ENCODE results near the gene S100A2. TPM values are rescaled to one million over a fixed set of nuclear protein-coding genes. Genes with fewer than 3 reads are reported as not detected.

S100A2 gene
- total and polyA plus RNA-seq, 2 of the 8 experiments (the other 6 are each of a cell fraction or from before 2014, with no cell fraction given), result 0.86 TPM; not detected in 1

DNA sequence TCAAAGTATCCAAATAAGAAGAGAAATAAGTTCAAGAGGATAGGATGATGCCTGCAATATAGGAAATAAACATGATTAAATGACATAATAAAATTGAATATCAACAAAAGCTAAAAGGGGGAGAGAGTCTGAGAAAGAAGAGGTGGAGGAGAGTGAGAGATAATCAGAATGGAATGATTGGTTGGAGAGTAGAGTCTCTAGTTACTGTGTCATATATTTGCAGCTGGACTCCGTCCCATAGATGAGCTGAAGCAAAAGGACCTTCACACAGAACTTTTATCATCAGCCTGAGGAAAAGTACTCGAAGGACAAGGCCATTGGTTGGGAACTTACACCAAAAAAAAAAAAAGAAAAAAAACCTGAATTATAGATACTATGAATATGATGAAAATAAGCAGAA is 22.8 kb upstream of the S100A2 start:
- no peaks in the 10 kb centered on the region for H3K23me2 ChIP-seq (ENCODE audit: low read depth, low read length)
- H3K4me2 ChIP-seq (ENCODE audit: insufficient read depth in 1 of 2, low read depth in 2 of 2, low read length in 2 of 2), result no peak overlapping the region
- H2BK5ac ChIP-seq (ENCODE audit: low read depth, low read length), result no peak overlapping the region
- H3K9ac ChIP-seq (replicated peaks in 1 of 4; ENCODE audit: extremely low read depth in 1 of 4, low read depth in 3 of 4, low read length in 3 of 4), result no peak overlapping the region
- H3K14ac ChIP-seq (ENCODE audit: insufficient read length), result no peak overlapping the region
- no peak overlapping the region for H2AK5ac ChIP-seq (ENCODE audit: low read depth, low read length)
- H4K8ac ChIP-seq (ENCODE audit: extremely low read depth, insufficient read depth, low read length), result no peak overlapping the region
- no peaks in the 10 kb centered on the region for H3K27me3 ChIP-seq (replicated peaks in 1 of 4; ENCODE audit: control insufficient read depth in 3 of 4, extremely low read depth in 1 of 4, insufficient read depth in 3 of 4, low read length in 3 of 4)
- H3K4me3 ChIP-seq (ENCODE audit: extremely low read depth in 1 of 4, insufficient read depth in 2 of 4, low read depth in 3 of 4, low read length in 4 of 4), result no peak overlapping the region
- H3K56ac ChIP-seq (replicated peaks; ENCODE audit: insufficient read length, low read depth, low read length), result no peak overlapping the region
- ChIA-PET POLR2A (ENCODE audit: partially characterized antibody) (interaction anchor here (0.7 to 1.3 kb wide), 3 partner anchors 9 to 47 kb away, joined by 3 to 4 read pairs (median 3); no protein-coding TSS in a partner anchor), CTCF (ENCODE audit: partially characterized antibody) (no interaction called here)
- no peak overlapping the region for H3K27ac ChIP-seq (ENCODE audit: low read depth, low read length)
- 97% methylated on average over 2 of the region's 2 CpGs; no CpG with 5 or more reads in 1 of the 2 experiments for WGBS, 2 experiments (ENCODE audit: extremely low coverage in 1 of 2, insufficient coverage in 1 of 2, insufficient read length in 1 of 2, insufficient replicate concordance in 2 of 2, low coverage in 1 of 2, low lambda C conversion rate in 2 of 2, missing lambda C conversion rate in 1 of 2)
- H3K4ac ChIP-seq (replicated peaks; ENCODE audit: insufficient read length, low read depth, low read length), result no peak overlapping the region
- H2BK120ac ChIP-seq (replicated peaks; ENCODE audit: low read depth, low read length), result no peak overlapping the region
- H2BK20ac ChIP-seq (ENCODE audit: low read length), result no peak overlapping the region
- no peaks in the 10 kb centered on the region for H3K9me3 ChIP-seq (ENCODE audit: insufficient read depth in 2 of 2, low read depth in 1 of 2, low read length in 1 of 2)
- H2BK12ac ChIP-seq (ENCODE audit: low read depth, low read length), result no peak overlapping the region
- H3K79me1 ChIP-seq (ENCODE audit: low read depth, low read length), result no peaks in the 10 kb centered on the region
- H3K79me2 ChIP-seq (ENCODE audit: control insufficient read depth in 1 of 2, insufficient read depth in 2 of 2, low read length in 2 of 2), result no peaks in the 10 kb centered on the region
- TF ChIP-seq SAP30 (IDR thresholded peaks at IDR 0.05; ENCODE audit: insufficient read depth, insufficient replicate concordance, low read length) (no peak), SP2 (IDR thresholded peaks at IDR 0.05; ENCODE audit: low read length) (no peak), CBX8 (IDR thresholded peaks at IDR 0.05; ENCODE audit: borderline replicate concordance, low read depth, low read length) (no peak), FOSL1 (IDR thresholded peaks at IDR 0.05; ENCODE audit: insufficient read depth, low read depth, low read length) (no peak), RFX5 (IDR thresholded peaks at IDR 0.05; ENCODE audit: borderline replicate concordance, low read depth, low read length) (no peak), POLR2A (IDR thresholded peaks at IDR 0.05; ENCODE audit: control extremely low read depth in 1 of 2, low read depth in 2 of 2, low read length in 2 of 2) (no peak), GTF2F1 (IDR thresholded peaks at IDR 0.05; ENCODE audit: borderline replicate concordance, low read depth, low read length) (no peak), RBBP5 (IDR thresholded peaks at IDR 0.05; ENCODE audit: borderline replicate concordance, low read depth, low read length) (no peak)
- TF ChIP-seq, protein P1, sequence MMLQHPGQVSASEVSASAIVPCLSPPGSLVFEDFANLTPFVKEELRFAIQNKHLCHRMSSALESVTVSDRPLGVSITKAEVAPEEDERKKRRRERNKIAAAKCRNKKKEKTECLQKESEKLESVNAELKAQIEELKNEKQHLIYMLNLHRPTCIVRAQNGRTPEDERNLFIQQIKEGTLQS (IDR thresholded peaks at IDR 0.05; ENCODE audit: insufficient read depth, low read depth, low read length), result no peak
- TF ChIP-seq, protein P2, sequence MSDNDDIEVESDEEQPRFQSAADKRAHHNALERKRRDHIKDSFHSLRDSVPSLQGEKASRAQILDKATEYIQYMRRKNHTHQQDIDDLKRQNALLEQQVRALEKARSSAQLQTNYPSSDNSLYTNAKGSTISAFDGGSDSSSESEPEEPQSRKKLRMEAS (IDR thresholded peaks at IDR 0.05), result no peak
- no peaks in the 10 kb centered on the region for H3K4me1 ChIP-seq (replicated peaks in 1 of 4; ENCODE audit: control insufficient read depth in 3 of 4, insufficient read depth in 4 of 4, low read length in 3 of 4)
- H4K5ac ChIP-seq (ENCODE audit: insufficient read length, low read depth, low read length), result no peak overlapping the region
- no peaks in the 10 kb centered on the region for H3K36me3 ChIP-seq (ENCODE audit: control insufficient read depth in 2 of 4, insufficient read depth in 4 of 4, low read length in 3 of 4)
- no peak for DNase-seq (ENCODE audit: low read depth in 1 of 2, low spot score in 2 of 2)
- H4K20me1 ChIP-seq (replicated peaks in 1 of 2; ENCODE audit: control insufficient read depth in 1 of 2, insufficient read depth in 2 of 2, low read length in 2 of 2), result no peaks in the 10 kb centered on the region
- no peak overlapping the region for H3K23ac ChIP-seq (ENCODE audit: insufficient read length)
- no peak overlapping the region for H4K91ac ChIP-seq (replicated peaks; ENCODE audit: insufficient read length, low read length)
- no peak for FAIRE-seq
- H2BK15ac ChIP-seq (ENCODE audit: low read length), result no peak overlapping the region
- H2AFZ ChIP-seq (ENCODE audit: low read length), result no peak overlapping the region
- H3K18ac ChIP-seq (ENCODE audit: extremely low read depth, low read length), result no peak overlapping the region
